HG03108 (cell line): ENCODE data around the gene SPATA3.
"Not testable (repeated sequence)": the region's sequence is repeated elsewhere in the genome, so short reads cannot be mapped to it uniquely, and the experiment has no call there.

Source experiments
- ATAC-seq: cut with Tn5 transposase; IDR thresholded peaks from one replicate; pipeline ENCODE4 v1.9.1; 2021; ENCODE audit warnings: moderate library complexity; ENCODE audit not compliant: unreplicated experiment

The SPATA3 gene

GRCh38 chr2:230991598-230991997, 4.3 kb upstream of the SPATA3 start:
- ATAC-seq, result no peak

DNA sequence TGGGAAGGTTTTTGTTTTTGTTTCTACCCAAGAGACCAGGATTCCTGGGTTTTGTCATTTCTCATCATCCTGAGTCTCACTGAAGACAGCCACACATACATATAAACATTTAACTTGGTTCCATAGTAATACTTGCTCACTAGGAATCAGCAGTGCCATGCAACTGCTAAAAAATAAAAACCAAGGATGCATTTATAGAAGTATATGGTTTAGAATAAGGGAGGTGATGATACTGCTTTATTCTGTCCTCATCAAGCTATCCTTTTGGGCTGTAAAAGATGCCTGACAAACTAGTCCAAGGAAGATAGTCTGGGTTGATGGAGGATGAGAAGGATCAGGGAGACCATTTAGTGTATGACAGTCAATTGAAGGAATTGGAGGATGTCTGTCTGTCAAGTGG, 740 bp downstream of the SPATA3 start:
- no peak for ATAC-seq

GRCh38 chr2:230998882-230999281, 3.0 kb downstream of the SPATA3 start:
- ATAC-seq, result no peak

- no peak for ATAC-seq
Measured at GRCh38 chr2:230999477-230999876, 3.6 kb downstream of the SPATA3 start.

DNA sequence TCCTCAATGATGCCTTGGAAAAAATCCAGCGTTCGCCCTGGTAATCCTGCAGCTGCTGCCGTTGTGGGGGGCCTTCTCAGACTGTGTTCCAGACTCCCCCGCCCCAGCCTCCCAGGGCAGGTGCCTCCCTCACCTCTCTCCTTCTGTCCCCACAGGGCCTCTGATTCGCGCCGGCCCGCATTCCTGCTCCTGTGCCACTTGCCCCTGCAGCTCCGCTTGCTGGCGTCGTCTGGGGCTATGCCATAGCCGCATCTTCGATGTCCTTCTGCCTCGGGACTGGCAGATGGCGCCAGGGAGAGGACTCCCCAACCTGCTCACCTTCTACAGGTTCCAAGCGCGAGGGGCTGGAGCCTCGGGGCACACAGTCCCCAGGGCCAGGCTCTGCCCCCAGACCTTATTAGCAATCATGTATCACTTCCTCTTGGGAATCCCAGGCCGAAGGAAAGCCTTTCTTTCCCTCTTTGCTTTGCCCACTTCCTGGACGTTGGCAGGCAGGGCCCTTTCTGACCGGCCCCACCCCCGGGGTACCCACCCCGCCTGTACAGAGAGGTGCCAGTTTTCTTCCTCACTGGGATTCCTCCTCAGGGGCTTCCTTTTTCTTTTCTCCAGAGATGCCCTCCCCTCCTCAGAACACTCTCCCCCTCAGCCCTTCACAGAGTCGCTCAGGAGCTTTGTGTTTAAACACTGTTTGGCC, 4.4 kb downstream of the SPATA3 start:
- no peak for ATAC-seq

GRCh38 chr2:231001036-231001435, 5.1 kb downstream of the SPATA3 start:
- no peak for ATAC-seq

GRCh38 chr2:231001921-231002320, 6.0 kb downstream of the SPATA3 start:
- no peak for ATAC-seq

DNA sequence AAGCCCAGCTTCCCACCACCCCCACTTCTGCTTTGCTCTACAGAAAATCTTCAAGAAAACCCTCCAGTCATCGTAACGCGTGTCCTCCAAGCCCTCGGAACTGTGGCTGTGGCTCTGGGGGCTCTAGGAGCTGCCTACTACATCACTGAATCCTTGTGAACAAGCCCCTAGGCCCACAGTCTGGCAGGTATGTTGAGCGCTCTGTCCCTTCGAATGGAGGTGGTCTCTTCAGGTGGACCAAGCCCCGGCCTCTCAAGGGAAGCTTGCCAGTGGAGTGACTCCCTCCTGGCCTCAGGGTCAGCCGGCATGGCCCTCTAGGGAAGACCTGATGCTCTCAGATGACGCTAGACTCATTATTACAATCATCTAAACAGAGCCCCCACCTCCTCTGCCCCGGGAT, 6.7 kb downstream of the SPATA3 start:
- ATAC-seq, result no peak

GRCh38 chr2:231003186-231003585, 7.3 kb downstream of the SPATA3 start:
- no peak for ATAC-seq

GRCh38 chr2:231004930-231005329, 9.0 kb downstream of the SPATA3 start:
- not testable (repeated sequence) for ATAC-seq

GRCh38 chr2:231007286-231008098, 11.6 kb downstream of the SPATA3 start:
- no peak for ATAC-seq

- ATAC-seq, result no peak
Measured at GRCh38 chr2:231008131-231008530, 12.2 kb downstream of the SPATA3 start.

DNA sequence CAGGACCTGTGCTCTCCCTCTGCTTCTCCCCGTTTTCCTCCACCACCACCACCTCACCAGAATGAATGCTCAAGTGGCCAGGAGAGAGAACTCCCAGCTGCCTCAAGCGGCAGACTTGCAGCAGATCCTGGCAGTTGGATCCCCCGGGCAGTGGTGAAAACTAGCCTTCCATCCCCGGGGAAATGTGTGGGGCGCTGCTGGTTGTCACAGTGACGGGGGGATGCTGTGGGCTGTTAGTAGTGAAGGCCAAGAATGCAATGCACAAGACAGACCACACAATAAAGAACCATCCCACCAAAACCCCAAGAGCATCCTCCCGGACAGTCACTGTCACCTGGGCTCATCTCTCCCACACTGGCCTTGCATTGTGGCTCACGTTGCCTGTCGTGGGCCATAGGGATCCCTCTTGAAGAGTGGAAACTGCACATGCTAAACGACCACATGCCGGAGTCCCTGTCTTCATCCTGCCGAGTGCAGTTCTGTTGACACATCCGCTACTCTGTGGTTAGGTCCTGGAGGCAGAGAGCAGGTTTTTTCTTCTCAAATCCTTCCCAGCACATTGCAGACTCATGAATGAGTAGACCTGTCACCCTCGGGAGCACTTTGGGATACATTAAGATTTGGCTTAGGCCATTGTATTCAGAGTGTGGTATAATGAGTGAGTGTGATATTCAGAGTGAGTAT, 13.5 kb downstream of the SPATA3 start:
- no peak for ATAC-seq

DNA sequence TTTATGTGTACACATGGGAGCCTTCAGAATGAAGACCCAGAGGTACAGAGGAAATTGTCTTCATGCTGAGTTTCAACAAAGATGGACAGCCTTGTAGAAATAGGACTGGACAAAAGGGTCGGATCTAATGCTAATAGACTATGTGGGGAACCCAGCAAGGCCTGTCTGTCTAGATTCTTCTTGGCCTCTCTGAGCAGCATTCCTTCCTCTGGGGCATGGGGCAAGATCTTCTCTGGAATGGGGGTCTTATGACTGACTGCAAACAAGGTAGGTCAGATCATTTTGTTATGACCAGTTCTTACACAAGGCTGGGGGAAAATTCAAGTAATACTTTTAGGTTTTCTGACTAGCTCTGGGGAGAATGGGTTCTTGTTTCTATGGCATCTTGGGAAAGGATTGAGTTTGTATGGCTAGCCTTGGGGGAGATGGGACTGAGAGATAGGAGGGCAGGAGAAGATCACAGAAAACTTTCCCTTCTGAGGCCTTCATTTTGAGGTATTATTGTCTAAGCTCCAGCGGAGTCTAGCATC, 14.3 kb downstream of the SPATA3 start:
- no peak for ATAC-seq

DNA sequence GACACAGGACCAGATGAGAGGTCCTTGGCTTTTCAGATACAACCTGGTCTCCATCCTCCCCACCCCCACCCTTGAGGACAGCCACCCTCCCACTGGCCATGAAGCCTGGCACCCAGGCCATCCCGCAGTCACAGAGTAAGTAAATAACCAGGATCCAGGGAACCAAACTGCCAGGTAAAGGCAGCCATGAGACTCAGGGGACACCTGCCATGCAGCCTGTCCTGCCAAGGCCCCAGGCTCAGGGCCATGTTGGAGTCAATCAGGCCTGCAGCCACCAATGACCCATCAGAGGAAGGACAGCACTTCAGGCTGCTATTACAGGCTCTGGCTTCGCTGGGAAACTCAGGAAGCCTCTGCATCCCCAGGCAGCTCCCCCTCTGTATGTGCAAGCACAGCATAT, 15.6 kb downstream of the SPATA3 start:
- ATAC-seq, result no peak

DNA sequence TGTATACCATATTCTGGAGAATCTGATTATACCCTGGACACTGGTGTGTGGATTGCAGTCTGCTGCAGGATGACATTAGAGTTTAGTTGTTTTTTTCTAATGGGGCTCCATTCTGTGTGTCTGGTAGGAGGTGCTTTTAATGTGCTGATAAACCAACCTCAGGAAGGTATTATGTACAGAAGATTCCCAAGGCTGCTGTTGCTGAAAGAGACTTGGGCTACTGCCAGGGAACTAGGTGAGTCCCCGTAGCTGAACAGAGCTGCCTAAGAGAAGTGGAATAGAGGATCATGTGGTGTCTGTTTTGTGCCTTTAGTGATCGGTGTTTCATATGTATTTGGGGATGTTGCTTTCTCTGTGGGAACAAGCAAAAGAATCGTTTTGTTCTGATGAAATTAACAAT, 16.5 kb downstream of the SPATA3 start:
- ATAC-seq, result no peak

DNA sequence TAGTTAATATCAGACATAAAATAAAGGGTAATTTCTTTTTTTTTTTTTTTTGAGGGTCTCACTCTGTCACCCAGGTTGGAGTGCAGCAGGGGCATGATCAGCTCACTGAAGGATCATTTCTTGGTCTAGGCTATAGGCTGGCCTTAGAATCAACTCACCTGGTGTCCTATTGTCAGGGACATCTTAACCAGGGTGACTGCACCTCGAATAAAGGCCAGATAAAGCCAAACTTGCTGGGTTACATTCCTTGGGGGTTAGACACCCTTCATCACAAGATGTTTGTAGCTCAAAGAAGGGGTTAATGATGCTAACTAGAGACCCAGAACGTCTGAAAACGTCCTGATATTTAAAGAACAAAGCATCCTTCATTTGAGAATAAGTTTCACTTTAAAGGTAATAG, 17.9 kb downstream of the SPATA3 start:
- no peak for ATAC-seq

DNA sequence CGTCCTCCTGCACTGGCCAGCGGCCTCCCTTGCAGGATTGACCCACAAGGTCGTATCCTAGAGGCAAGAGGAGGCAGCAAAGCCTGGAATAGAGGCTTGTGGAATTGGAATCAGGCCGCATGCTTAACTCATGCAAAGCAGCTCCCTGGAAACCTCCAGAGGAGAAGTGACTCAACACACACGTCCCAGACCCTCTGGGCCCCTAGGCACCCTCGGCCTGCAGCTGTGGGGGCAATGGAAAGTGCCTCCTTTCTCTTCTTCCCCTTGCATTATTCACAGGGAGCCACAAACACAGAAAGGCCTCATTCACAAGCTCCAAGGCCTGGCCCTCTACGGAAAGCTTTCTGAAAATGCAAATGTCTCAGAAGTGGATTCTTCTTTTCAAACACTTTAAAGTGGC, 19.6 kb downstream of the SPATA3 start:
- ATAC-seq, result no peak

- ATAC-seq, result no peak
Measured at GRCh38 chr2:231015926-231016325, 20.0 kb downstream of the SPATA3 start.

- no peak for ATAC-seq
Measured at GRCh38 chr2:231016566-231017230, 20.8 kb downstream of the SPATA3 start.

GRCh38 chr2:231017231-231017598, 21.3 kb downstream of the SPATA3 start:
- ATAC-seq, result no peak
